Mesodermal cell (in vitro differentiated cells): Measurements from ENCODE around the gene MVD.

Source experiments
- H3K27ac ChIP-seq: 2 replicates; pipeline ENCODE4 v1.7.0; 2013; ENCODE audit warnings: mild to moderate bottlenecking, low read depth, low read length, moderate library complexity; ENCODE audit not compliant: severe bottlenecking
- H3K36me3 ChIP-seq: 2 replicates; pipeline ENCODE4 v1.7.1; 2013; ENCODE audit warnings: mild to moderate bottlenecking, low read length, moderate library complexity; ENCODE audit not compliant: control insufficient read depth, insufficient read depth
- H3K4me1 ChIP-seq: one replicate; pipeline ENCODE4 v1.7.1; 2013; ENCODE audit warnings: mild to moderate bottlenecking, low read length; ENCODE audit not compliant: insufficient read depth, control insufficient read depth, poor library complexity, severe bottlenecking
- H3K4me3 ChIP-seq: 2 replicates; pipeline ENCODE4 v1.7.0; 2013; ENCODE audit warnings: low read length, control low read depth, mild to moderate bottlenecking; ENCODE audit not compliant: insufficient read depth, poor library complexity, severe bottlenecking; ENCODE audit errors: extremely low read depth
- H3K9me3 ChIP-seq: 2 replicates; pipeline ENCODE4 v1.7.1; 2013; ENCODE audit warnings: mild to moderate bottlenecking, low read length, moderate library complexity; ENCODE audit not compliant: control insufficient read depth
- whole genome bisulfite sequencing, 2 experiments: methylation state at CpG; one replicate each; pipeline ENCODE4 v1.1.5; 2013; ENCODE audit warnings: missing lambda C conversion rate in 2 of 2; ENCODE audit not compliant: insufficient coverage in 2 of 2; 5-methylcytosine and 5-hydroxymethylcytosine counted together

The MVD gene

GRCh38 chr16:88638323-88639230 lies 24.3 kb downstream of the MVD start, which contains the start of gene IL17C:
Gene IL17C, plus strand, starts transcription at chr16:88638572. Its CDS starts 70 bp downstream, at chr16:88638642.
- Histone ChIP-seq H3K4me3 (no peak within 1 kb of the TSS), H3K9me3 (no peaks in the 10 kb centered on the region), H3K36me3 (no peaks in the 10 kb centered on the region), H3K27ac (no peak within 1 kb of the TSS), H3K4me1 (peaks cover 3% of the 10 kb centered on the region)
- WGBS, 2 experiments: 84 to 85% methylated on average over 17 to 25 of the region's 27 CpGs

GRCh38 chr16:88636488-88637265 lies 26.2 kb downstream of the MVD start:
- H3K36me3 ChIP-seq: peaks cover 13% of the 10 kb centered on the region
- no peak overlapping the region for H3K4me3 ChIP-seq
- H3K9me3 ChIP-seq: no peaks in the 10 kb centered on the region
- no peak overlapping the region for H3K27ac ChIP-seq
- 78 to 88% methylated on average over 11 to 17 of the region's 23 CpGs for WGBS, 2 experiments
- H3K4me1 ChIP-seq: peaks cover 3% of the 10 kb centered on the region

- WGBS, 2 experiments: 93 to 99% methylated on average over 14 to 15 of the region's 17 CpGs
- Histone ChIP-seq H3K27ac (no peak overlapping the region), H3K4me1 (peaks cover 3% of the 10 kb centered on the region), H3K36me3 (peaks cover 22% of the 10 kb centered on the region), H3K4me3 (no peak overlapping the region), H3K9me3 (no peaks in the 10 kb centered on the region)
Observed at GRCh38 chr16:88635671-88636319, 27.1 kb downstream of the MVD start.

- Histone ChIP-seq H3K27ac (no peak overlapping the region), H3K36me3 (peaks cover 29% of the 10 kb centered on the region), H3K4me3 (peak overlapping the region; percentile 44), H3K9me3 (no peaks in the 10 kb centered on the region), H3K4me1 (peaks cover 3% of the 10 kb centered on the region)
- WGBS, 2 experiments: 26 to 45% methylated on average over 18 to 20 of the region's 28 CpGs
Observed at GRCh38 chr16:88634994-88635670, 27.8 kb downstream of the MVD start.

GRCh38 chr16:88634141-88634993 lies 28.5 kb downstream of the MVD start:
- H3K4me1 ChIP-seq: peaks cover 3% of the 10 kb centered on the region
- no peak overlapping the region for H3K27ac ChIP-seq
- 1 to 5% methylated on average over 66 to 68 of the region's 82 CpGs for whole genome bisulfite sequencing, 2 experiments
- peak overlapping the region; percentile 44 for H3K4me3 ChIP-seq
- peaks cover 36% of the 10 kb centered on the region for H3K36me3 ChIP-seq
- no peaks in the 10 kb centered on the region for H3K9me3 ChIP-seq

GRCh38 chr16:88633684-88634140 lies 29.2 kb downstream of the MVD start:
- 55 to 74% methylated on average over 18 to 19 of the region's 23 CpGs for WGBS, 2 experiments
- peaks cover 41% of the 10 kb centered on the region for H3K36me3 ChIP-seq
- H3K4me1 ChIP-seq: peaks cover 3% of the 10 kb centered on the region
- no peak overlapping the region for H3K27ac ChIP-seq
- peak overlapping the region; percentile 44 for H3K4me3 ChIP-seq
- no peaks in the 10 kb centered on the region for H3K9me3 ChIP-seq

- H3K9me3 ChIP-seq: no peaks in the 10 kb centered on the region
- WGBS, 2 experiments: 94 to 97% methylated on average over 8 to 11 of the region's 11 CpGs
- H3K4me3 ChIP-seq: no peak overlapping the region
- no peak overlapping the region for H3K27ac ChIP-seq
- peaks cover 52% of the 10 kb centered on the region for H3K36me3 ChIP-seq
- H3K4me1 ChIP-seq: peaks cover 3% of the 10 kb centered on the region
Observed at GRCh38 chr16:88632587-88632930, 30.3 kb downstream of the MVD start.

GRCh38 chr16:88631920-88632586 lies 30.8 kb downstream of the MVD start:
- peaks cover 2% of the 10 kb centered on the region for H3K4me1 ChIP-seq
- H3K4me3 ChIP-seq: no peak overlapping the region
- H3K9me3 ChIP-seq: no peaks in the 10 kb centered on the region
- WGBS, 2 experiments: 89 to 92% methylated on average over 26 to 29 of the region's 30 CpGs
- H3K36me3 ChIP-seq: peaks cover 57% of the 10 kb centered on the region
- H3K27ac ChIP-seq: no peak overlapping the region

GRCh38 chr16:88631384-88631783 lies 31.5 kb downstream of the MVD start:
- H3K27ac ChIP-seq: no peak overlapping the region
- WGBS, 2 experiments: 58 to 64% methylated on average over 9 of the region's 16 CpGs
- no peaks in the 10 kb centered on the region for H3K4me1 ChIP-seq
- H3K9me3 ChIP-seq: no peaks in the 10 kb centered on the region
- peaks cover 63% of the 10 kb centered on the region for H3K36me3 ChIP-seq
- no peak overlapping the region for H3K4me3 ChIP-seq
